Superior temporal gyrus (tissue), 1 donor: ENCODE results near the gene LPP.

Experiments used
- DNase-seq: peaks from one replicate; pipeline ENCODE4 v3.0.0-alpha.2; 2016; ENCODE audit errors: extremely low spot score

The LPP gene

DNA sequence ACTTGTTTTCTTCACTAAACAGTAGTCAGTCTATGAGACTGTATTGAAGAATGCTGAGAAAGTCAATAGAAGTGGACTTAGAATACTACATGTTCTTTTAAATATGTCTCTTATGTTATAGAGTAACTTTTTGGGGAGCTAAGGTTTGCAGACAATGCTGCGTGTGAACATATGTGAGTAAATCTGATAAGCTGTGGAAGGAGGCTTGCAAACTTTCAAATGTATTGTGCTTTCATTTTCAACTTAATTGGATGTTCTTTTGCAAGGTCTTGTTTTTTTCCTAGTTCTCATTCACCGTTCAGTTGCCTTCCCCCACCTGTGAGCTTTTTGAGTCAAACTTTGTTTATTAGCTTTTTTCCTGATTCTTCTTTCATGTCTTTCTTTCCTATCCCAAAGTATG is 176.2 kb downstream of the LPP start:
- DNase-seq, result no peak

DNA sequence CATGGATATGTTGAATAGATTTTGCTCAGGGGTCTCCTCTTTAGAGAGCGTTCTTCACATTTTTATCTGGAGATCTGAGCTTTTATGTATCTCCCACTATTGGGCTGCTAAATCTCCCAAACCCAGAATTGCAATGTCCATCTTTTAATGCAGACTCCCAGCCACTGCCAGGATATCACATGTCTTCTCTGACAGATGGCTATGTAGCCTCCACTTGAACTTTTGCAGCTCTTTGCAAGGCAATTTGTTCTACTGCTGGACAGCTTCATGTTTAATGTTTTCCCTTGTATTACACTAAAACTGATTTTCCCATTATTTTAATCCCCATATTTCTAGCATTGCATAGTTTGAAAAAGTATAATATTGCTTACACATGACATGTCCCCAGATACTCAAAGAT is 177.2 kb downstream of the LPP start:
- DNase-seq, result no peak

DNA sequence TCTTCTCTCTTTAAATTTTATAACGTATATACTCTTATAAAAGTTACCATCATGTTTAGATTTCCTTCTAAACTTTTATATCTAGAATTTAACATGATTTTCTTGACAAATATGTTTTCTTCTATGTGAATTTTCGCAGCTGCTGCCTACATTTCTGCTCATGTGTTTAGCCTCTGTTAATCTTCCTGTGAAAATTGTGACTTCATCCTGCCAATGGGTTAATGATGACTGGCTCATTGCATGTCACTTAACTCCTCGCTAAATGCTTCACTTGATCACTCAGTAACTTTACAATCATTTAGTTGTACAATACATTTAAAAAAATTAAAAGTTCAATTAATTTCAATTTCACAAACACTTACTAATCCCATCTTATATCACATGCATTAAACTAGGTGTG is 178.1 kb downstream of the LPP start:
- DNase-seq, result no peak

GRCh38 chr3:188335656-188336055 is 181.7 kb downstream of the LPP start:
- no peak for DNase-seq

- DNase-seq, result no peak
Observed at GRCh38 chr3:188336178-188336577, 182.2 kb downstream of the LPP start.

GRCh38 chr3:188337232-188337631 is 183.3 kb downstream of the LPP start:
- DNase-seq, result no peak

- DNase-seq, result no peak
Observed at GRCh38 chr3:188338086-188338485, 184.1 kb downstream of the LPP start.

DNA sequence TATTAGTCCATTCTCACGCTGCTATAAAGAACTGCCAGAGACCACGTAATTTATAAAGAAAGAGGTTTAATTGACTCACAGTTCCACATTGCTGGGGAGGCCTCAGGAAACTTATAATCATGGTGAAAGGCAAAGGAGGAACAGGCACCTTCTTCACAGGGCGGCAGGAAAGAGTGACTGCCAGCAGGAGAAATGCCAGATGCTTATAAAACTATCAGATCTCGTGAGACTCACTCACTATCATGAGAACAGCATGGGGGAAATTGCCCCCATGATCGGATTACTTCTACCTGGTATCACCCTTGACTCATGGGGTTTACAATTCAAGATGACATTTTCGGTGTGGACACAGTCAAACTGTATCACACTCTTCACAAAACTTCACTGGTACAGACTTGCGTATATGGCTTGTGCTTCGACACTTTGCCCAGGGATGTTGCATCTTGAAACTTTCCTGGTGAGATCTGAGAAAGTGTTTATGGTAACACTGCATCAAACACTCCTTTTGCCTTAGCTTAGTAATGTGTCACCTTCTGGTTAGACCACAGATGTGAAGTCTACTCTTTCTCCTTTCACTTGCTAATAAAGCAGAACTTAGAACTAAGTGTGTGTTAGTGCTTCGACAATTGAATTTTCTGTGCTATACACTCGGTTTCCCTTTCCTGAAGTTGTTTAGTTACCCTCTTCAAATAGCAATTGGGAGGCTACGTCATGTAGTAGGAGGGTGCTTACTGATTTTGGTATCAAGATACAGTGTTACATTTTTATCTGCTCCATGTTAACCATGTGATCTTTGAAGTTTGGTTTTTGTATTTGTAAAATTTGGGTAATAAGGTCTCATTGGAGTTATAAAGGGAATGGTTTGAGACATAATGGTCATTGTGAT is 185.7 kb downstream of the LPP start:
- DNase-seq, result no peak

DNA sequence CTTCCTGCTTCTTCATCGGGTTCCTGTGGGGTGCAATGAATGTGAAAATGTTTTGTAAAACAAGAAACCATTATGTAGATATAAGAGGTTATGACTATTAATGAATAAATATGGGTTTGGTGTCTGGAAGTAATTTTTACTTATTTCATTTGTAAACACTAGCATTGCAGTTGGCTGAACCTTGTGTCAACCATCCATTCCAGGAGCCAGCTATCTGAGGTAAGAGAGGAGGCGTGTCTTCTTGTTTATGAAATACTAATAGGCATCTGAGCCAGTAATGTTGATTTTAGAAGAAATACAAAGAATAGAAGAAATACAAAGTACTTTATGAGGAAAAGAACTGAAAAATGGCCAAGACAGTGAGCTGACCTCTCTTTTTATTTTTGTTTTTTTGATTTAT is 187.5 kb downstream of the LPP start:
- no peak for DNase-seq

DNA sequence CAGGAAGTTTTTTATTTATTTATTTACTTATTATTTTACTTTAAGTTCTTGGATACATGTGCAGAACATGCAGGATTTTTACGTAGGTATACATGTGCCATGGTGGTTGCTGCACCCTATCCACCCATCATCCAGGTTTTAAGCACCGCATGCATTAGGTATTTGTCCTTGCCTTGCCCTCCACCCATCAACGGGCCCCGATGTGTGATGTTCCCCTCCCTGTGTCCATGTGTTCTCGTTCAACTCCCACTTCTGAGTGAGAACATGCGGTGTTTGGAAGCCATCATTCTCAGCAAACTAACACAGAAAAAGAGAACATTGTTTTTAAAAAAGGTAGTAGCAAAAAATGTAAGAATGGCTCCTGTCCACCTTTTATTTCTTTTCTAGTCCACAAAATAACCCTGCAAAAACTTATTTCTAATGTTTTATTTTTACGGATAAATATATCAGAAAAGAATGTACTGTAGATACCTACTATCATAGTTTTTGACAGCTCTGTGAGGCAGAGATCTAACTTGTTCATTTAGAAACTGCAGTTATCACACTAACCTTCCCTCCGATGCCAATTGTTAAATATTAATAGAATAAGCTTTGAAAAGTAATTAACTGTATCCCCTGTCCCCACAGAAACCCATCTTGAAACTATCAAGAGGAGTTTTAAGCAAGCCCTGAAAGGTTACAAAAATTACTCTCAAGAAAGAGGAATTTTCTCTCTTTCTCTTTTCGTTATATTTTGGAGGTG is 189.2 kb downstream of the LPP start:
- DNase-seq, result no peak

GRCh38 chr3:188343894-188344293 is 189.9 kb downstream of the LPP start:
- DNase-seq, result no peak

GRCh38 chr3:188345223-188345622 is 191.3 kb downstream of the LPP start:
- DNase-seq, result no peak

- DNase-seq, result no peak
Observed at GRCh38 chr3:188348435-188349244, 194.7 kb downstream of the LPP start.

DNA sequence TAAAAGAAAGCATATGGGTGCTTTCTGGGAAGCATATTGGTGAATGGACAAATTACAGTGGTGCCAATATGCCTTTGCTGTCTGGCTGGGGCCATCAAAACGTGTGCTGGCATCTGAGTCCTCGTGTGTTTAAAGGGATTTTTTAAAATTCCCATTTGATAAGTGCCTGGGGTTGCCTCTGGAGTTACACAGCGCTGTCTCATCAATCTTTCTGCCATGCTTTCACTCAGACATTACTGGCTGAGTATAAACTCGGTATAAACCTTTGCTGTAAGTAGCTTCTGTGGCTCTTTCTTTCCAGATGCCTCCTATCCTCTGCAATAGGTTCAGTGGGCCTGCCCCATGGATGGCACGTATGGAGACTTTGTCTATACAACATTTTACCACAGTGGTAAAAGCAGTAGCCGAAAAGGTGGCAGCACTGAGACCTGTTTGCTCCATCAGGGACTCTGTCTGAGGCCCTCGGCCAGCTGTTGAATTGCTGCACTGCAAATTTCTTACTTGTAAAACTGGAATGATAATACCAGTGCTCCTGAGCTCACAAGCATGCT is 195.5 kb downstream of the LPP start:
- no peak for DNase-seq

- DNase-seq, result no peak
Observed at GRCh38 chr3:188349933-188350332, 196.0 kb downstream of the LPP start.

GRCh38 chr3:188350961-188351360 is 197.0 kb downstream of the LPP start:
- no peak for DNase-seq

- DNase-seq, result no peak
Observed at GRCh38 chr3:188351648-188352047, 197.7 kb downstream of the LPP start.

DNA sequence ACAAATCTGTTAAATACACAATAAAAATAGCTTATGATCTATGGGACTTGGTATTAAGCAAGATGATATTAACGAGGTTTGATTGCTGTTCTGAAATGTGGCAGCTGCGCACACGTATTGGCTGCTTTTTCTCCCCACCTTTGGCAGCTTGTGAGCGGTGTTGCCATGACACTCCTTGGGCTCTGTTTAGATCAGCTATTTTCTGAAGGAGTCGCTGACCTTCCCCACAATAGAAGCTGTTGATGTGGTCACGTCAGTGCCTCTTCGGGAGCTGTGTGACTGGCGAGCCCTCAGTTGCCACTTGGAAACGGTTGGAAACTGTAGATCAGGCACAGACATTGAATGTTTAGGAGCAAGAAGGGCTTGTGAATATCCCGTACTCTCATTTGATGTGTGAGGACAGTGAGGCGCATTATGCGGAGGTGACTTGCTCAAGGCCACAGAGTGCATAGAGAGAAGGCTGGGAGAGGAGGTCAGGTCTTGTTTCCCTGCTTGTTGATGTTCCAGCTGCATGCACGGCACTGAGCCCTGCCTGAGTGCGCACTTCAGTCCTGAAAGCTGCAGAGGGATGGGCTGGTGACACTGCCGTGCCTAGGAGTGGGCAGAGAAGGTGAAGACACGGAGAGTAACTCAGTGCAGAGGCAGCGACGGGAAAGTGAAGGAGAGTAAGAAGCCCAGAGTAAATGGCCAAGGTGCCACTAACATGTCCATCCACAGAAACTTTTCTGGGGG is 198.4 kb downstream of the LPP start:
- DNase-seq, result no peak

- no peak for DNase-seq
Observed at GRCh38 chr3:188353426-188353825, 199.5 kb downstream of the LPP start.

- DNase-seq, result no peak
Observed at GRCh38 chr3:188358787-188359493, 205.0 kb downstream of the LPP start.
